Activated naive CD8-positive, alpha-beta T cell treated with anti-CD3 and anti-CD28 coated beads, Interleukin-2, amount 50 U/mL, for 16 hours (primary cell): ENCODE measurements around the gene PCBP2.
"Not testable (repeated sequence)": the region's sequence is repeated elsewhere in the genome, so short reads cannot be mapped to it uniquely, and the experiment has no call there.

Source experiments
- DNase-seq: peaks from one replicate; pipeline ENCODE4 v3.0.0-alpha.2; 2020; ENCODE audit warnings: low read depth, low spot score

Gene PCBP2

DNA sequence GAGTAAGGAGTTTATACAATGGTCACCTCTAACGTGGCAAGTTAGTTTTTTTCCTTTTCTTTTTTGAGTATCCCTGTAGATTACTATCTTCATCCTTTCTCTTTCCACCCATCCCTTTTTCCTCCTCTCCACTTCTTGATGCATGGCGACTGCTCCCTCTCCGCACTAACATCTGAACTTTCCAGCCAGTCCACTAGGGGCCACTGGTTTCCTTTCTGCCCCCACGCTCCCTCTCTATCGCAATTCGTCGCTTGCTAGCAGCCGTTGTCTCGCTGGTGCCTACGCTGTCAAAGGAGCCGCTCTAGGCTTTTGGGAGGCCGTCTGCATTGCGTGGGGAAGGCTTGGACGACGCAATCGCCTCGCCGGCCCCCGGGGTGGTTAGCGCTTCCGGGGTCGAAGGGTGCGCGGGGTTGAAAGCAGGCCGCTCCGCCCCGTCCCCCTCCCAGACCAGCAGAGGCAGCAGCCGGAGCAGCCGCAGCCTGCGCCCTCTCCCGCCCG lies at the start of gene PCBP2:
Gene PCBP2, plus strand, starts transcription at position 442 of the 498 bp plus-strand sequence. CDS start 2,699 bp downstream, outside the sequence.
- DNase-seq: peak; percentile 94

DNA sequence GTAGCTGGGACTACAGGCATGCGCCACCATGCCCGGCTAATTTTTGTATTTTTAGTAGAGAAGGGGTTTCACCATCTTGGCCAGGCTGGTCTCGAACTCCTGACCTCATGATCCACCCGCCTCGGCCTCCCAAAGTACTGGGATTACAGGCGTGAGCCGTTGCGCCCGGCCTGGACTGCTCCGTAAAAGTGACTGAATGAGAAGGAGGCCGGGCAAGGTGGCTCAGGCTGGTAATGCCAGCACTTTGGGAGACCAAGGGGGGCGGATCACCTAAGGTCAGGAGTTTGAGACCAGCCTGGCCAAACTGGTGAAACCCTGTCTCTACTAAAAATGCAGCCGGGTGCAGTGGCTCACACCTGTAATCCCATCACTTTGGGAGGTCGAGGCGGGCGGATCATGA lies 49.6 kb upstream of the PCBP2 start:
- not testable (repeated sequence) for DNase-seq

DNA sequence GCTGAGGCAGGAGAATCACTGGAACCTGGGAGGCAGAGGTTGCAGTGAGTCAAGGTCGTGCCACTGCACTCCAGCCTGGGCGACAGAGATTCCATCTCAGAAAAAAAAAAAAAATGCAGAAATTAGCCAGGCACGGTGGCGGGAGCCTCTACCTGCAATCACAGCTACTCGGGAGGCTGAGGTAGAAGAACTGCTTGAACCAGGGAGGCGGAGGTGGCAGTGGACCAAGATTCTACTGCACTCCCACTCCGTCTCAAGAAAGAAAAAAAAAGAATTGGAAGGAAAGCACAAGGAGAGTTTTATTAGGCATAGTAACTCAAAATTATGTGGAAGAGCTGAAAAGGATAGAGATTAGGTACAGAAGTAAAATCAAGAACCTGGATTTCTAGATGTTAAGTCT lies 49.0 kb upstream of the PCBP2 start:
- no peak for DNase-seq

DNA sequence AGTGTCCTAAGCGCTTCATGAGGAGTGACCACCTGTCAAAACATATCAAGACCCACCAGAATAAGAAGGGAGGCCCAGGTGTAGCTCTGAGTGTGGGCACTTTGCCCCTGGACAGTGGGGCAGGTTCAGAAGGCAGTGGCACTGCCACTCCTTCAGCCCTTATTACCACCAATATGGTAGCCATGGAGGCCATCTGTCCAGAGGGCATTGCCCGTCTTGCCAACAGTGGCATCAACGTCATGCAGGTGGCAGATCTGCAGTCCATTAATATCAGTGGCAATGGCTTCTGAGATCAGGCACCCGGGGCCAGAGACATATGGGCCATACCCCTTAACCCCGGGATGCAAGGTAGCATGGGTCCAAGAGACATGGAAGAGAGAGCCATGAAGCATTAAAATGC lies 41.0 kb upstream of the PCBP2 start:
- no peak for DNase-seq

DNA sequence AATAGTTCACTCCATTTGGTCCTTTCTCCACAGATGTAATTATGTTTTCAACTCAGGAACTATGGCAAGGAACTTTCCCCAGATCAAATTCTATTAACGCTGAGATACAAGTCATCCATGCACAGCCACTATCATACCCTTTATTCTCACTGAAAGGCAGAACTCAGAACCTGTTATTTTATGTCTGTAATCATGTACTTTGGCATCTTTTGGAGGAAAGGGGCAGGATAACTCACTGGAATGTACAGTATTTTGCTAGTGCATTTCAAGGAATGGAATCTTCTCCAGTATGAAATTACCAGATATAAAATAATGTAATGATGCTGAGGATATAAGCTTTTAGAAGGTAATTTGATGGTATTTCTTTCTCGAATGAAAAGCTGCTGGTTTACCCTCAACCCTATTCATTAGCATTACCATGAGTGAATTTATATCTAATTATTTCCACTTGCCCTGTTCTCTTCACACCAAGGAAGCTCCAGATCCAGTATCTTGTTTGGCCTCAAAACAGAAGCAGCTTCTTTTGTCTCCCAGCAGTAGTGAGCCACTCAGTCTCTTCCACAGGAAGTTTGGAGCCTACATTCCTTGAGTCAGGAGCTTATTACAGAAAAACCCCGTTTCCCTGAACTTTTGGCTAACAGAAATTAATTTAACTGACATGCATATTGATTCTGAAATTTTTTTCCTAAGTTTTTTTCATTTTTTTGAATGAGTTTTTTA lies 38.3 kb upstream of the PCBP2 start:
- no peak for DNase-seq

DNA sequence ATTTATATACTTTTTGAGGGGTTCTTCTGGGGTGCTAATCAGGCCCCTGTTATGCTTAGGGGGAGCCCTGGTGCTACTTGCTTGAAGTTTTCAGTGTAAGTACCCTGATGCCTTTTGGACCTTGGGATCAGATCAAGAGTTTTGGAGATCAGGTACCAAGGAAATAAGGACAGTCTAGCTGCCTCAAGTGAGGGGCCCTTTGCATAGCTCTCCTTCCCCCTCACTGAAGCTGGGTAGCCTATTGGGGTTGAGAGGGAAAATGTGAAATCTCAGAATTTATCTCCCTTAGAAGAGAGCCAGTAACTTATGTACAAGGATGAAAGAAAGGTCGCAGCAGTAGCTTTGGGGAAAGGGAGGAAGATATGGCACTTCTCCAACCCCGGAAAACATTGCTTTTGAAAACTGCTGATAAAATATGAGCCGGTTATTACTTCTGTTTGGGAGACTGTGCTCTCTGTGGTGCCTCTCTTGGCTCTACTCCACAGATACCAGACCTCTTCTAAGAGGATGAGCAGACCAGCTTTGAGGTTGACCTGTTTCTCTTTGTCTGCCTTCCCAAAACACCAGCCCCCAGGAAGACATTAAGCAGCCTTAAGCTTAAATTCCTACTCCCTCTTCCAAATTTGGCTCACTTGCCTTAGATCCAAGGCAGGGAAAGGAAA lies 37.0 kb upstream of the PCBP2 start:
- no peak for DNase-seq

DNA sequence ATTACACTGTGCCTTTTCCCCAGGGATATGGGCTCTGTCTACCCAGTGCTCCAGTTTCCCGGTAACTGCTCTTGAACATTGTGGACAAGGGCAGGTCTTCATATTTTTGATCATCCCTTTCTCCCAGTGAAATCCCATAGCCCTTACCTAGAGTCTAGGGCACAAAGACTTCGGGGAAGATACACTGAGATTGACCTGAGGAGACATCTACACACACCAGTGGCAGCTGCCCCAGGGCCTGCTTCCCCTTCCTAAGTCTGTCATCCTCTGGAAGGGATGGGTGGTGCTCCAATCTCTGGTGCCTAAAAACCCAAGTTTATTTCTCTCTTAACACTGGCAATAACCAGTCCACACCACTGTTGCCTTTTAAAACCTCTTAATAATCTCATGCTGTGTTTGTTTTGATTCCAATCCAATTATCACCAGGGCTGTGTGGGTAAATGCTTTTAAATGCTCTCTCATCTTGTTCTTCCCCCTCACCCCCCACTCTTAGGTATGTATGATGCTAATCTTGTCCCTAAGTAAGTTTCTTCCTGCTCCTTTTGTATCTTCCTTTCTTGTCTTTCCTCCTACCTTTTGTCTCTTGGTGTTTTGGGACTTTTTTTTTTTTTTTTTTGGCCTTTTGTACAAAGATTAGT lies 36.0 kb upstream of the PCBP2 start:
- not testable (repeated sequence) for DNase-seq

DNA sequence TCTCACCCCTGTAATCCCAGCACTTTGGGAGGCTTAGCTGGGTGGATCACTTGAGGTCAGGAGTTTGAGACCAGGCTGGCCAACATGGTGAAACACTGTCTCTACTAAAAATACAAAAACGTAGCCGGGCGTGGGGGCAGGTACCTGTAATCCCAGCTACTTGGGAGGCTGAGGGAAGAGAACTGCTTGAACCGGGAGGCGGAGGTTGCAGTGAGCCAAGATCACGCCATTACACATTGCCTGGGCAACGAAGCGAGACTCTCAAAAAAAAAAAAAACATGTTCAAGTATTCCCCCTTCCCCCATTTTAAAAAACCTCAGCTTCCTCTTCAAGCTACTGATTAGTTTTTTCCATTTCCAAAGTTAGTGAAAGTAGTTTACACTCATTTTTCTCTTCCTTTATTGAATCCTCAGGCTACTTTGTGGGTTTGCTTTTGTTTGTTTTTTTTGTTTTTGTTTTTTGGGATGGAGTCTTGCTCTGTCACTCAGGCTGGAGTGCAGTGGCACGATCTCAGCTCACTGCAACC lies 34.5 kb upstream of the PCBP2 start:
- DNase-seq: not testable (repeated sequence)

DNA sequence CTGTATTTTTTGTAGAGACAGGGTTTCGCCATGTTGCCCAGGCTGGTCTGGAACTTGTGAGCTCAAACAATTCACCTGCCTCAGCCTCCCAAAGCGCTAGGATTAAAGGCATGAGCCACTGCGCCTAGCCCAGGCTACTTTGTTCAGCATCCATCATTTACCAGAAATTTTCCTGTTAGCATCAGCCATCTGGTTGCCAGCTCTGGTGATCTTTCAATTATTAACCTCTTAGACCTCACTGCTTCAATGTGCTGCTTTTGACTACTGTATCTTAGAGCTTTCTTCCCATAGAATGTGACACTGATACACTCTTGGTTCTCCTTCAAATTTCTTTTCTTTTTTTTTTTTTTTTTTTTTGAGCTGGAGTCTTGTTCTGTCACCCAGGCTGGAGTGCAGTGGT lies 33.7 kb upstream of the PCBP2 start:
- no peak for DNase-seq

DNA sequence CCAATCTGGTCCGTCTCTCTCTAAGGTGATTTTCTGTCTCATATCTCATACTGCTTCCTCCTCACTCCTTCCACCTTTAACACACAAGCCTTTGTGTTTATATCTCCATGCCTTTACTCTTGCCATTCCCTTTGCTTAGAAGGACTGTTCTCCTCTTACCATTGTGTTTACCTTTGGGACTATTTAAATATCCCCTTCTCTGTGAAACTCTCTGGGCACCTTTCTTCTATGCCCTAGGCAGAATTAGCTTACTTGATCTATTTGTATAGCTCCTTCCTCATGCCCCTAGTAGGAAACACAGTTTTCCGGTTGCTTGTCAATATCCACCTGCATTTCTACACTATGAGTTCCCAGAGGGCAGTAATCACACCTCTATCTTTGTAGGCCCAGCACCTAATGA lies 32.1 kb upstream of the PCBP2 start:
- DNase-seq: no peak

DNA sequence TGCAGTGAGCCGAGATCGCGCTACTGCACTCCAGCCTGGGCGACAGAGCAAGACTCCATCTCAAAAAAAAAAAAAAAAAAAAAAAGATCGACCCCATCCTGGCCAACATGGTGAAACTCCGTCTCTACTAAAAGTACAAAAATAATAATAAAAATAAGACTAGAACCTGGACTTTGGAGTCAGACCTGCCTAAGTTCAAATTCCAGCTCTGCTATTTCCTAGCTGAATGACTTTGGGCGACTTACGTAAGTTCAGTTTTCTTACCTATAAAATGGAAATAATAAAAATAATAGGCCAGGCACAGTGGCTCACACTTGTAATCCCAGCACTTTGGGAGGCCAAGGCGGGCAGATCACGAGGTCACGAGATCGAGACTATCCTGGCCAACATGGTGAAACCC lies 29.7 kb upstream of the PCBP2 start:
- not testable (repeated sequence) for DNase-seq

DNA sequence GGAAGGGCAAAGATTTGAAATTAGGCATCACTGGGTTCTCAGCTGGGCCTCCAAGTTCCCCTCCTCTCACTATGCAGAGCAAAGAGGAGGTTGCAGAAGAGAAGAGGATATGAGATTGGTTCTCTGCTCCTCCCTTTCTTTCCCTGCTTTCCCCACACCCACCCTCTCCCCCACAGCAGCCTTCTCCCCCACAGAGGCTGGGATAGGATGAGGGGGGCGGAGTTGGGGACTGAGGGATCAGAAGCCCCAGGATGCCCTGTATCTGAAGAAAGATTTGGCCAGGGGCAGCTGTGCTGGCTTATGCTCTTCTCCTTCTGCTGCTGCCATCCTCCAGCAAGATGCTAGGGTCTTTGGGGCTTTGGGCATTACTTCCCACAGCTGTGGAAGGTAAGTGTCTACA lies 28.3 kb upstream of the PCBP2 start, which contains the start of gene AMHR2:
Gene AMHR2, plus strand, starts transcription at position 259 of the 400 bp plus-strand sequence. Its CDS starts 80 bp downstream, at position 339.
- no peak for DNase-seq

DNA sequence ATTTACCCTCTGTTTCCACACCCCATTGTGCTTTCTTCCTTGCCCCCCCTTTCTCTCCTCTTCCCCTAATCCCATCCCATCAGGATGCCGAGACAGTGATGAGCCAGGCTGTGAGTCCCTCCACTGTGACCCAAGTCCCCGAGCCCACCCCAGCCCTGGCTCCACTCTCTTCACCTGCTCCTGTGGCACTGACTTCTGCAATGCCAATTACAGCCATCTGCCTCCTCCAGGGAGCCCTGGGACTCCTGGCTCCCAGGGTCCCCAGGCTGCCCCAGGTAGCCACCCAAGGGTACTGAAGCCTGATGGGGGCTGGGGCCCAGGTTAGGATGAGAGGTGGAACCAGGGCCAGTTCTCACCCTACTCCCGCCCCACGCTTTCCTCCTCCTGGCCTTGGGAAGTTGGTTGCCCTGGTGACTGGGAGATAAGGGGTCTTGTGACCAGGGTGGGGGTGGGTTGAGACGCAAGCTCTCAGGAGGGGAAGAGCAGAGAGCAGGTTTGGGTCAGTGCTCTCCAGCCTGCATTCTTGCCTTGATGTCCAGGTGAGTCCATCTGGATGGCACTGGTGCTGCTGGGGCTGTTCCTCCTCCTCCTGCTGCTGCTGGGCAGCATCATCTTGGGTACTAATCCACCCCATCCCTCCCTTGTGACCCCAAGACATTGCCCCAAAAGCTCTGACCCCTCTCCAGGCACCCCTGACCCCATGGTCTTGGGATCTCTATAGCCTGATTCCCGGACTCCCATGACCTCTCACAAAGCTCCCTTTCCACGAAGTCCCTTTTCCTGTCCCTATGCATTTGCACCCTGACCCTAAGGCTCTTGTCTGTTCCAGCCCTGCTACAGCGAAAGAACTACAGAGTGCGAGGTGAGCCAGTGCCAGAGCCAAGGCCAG lies 27.0 kb upstream of the PCBP2 start:
- DNase-seq: no peak

DNA sequence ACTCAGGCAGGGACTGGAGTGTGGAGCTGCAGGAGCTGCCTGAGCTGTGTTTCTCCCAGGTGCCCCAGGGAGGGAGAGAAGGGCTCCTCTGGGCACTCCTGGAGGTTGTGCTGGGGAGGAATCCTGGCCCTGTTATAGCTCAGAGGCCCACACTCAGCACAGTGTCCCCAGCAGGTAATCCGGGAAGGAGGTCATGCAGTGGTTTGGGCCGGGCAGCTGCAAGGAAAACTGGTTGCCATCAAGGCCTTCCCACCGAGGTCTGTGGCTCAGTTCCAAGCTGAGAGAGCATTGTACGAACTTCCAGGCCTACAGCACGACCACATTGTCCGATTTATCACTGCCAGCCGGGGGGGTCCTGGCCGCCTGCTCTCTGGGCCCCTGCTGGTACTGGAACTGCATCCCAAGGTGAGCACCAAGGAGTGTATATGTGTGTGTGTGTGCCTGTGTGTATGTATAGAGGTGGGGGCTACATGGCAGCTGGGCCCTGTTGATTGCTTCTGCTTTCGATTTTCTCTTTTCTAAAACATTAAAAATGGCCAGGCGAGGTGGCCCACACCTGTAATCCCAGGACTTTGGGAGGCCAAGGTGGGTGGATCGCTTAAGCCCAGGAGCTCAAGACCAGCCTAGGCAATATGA lies 26.3 kb upstream of the PCBP2 start:
- DNase-seq: no peak

DNA sequence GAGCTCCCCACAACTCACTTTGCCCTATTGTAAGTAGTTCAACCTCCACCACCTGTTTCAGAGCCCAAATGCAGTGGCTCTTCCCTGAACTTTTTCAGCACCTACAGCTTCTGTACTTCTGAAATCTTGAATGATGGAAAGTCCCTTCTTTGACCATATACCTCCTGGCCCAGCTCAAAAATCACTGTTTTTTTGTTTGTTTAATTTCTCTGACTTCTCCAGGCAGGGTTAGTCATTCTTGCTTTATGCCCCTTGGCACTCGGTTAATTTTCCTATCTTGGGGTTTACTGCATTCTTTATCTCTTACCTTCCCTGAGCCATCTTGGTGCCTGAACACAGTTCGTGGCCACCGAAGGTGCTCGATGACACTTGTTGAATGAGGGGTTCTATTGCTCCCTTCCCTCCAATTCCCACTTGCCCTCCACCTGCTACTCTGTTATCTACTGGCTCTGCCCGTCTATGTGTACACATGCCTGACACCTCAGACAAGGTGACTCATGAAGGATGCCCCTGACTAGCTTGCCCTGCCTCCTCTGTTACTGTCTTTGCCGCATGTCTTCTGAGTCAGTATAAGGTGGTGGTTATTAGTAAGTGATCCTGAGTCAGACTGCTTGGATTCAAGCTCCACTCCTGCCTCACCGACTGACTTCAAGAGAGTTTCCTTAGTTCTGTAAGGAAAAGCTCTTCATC lies 23.9 kb upstream of the PCBP2 start:
- no peak for DNase-seq

DNA sequence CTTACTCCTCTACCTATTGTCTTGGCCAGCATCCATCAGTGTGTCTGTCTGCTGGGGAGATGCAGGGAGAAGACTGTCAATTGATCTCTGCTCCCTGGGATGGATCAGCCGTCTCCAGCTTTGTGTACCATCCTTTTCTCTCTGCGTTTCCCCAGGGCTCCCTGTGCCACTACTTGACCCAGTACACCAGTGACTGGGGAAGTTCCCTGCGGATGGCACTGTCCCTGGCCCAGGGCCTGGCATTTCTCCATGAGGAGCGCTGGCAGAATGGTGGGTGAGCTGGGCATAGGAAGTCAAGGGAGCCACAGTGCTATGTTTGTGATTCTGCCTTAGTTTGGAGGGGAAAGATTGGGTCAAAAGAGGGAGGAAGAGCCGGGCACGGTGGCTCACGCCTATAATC lies 23.2 kb upstream of the PCBP2 start:
- no peak for DNase-seq

DNA sequence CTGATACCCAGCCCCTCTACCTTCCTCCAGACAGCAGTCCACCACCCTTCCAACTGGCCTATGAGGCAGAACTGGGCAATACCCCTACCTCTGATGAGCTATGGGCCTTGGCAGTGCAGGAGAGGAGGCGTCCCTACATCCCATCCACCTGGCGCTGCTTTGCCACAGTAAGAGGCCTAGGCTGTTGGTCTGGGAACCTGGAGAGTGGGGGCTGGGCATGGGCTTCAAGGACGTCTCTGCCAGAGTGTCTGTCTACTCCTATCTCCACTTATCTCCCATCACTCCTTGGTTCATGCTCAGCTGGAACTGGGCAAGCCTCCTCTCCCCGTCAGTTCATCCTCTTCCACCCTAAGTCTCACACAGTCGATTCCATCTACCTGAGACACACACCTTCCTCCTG lies 21.8 kb upstream of the PCBP2 start:
- no peak for DNase-seq

DNA sequence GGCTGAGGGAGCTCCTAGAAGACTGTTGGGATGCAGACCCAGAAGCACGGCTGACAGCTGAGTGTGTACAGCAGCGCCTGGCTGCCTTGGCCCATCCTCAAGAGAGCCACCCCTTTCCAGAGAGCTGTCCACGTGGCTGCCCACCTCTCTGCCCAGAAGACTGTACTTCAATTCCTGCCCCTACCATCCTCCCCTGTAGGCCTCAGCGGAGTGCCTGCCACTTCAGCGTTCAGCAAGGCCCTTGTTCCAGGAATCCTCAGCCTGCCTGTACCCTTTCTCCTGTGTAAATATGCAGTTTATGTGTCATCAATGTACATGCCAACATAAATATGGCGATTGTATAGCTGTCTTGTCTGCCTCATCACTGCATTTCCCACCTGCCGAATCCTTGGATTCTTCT lies 20.7 kb upstream of the PCBP2 start:
- no peak for DNase-seq

DNA sequence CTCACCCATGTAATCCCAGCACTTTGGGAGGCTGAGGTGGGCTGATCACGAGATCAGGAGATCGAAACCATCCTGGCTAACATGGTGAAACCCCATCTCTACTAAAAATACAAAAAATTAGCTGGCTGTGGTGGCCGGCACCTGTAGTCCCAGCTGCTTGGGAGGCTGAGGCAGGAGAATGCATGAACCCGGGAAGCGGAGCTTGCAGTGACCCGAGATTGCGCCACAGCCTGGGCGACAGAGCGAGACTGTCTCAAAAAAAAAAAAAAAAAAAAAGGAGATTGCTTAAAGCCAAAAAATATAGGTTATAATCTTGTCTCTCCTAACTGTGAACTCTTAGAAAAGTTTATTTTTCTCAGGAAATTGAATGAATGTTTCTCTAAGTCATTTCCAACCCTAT lies 16.6 kb upstream of the PCBP2 start:
- not testable (repeated sequence) for DNase-seq

DNA sequence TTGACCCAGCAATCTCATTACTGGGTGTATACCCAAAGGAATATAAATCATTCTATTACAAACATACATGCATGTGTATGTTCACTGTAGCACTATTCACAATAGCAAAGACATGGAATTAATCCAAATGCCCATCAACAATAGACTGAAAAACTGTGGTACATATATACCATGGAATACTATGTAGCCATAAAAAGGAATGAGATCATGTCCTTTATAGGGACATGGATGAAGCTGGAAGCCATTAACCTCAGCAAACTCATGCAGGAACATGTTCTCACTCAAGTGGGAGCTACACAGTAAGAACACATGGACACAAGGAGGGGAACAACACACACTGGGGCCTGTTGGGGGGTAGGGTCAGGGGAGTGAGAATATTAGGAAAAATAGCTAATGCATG lies 12.3 kb upstream of the PCBP2 start:
- DNase-seq: not testable (repeated sequence)
